Activated T-helper 1 cell treated with Interleukin-2 at 50 U/mL for 16 hours (primary cell): ENCODE measurements around the gene CCBE1.
"Not testable (repeated sequence)": the region's sequence is repeated elsewhere in the genome, so short reads cannot be mapped to it uniquely, and the experiment has no call there.

ENCODE experiments used
- DNase-seq: peaks from one replicate; pipeline ENCODE4 v3.0.0-alpha.2; 2020; ENCODE audit warnings: low read depth

Gene CCBE1

DNA sequence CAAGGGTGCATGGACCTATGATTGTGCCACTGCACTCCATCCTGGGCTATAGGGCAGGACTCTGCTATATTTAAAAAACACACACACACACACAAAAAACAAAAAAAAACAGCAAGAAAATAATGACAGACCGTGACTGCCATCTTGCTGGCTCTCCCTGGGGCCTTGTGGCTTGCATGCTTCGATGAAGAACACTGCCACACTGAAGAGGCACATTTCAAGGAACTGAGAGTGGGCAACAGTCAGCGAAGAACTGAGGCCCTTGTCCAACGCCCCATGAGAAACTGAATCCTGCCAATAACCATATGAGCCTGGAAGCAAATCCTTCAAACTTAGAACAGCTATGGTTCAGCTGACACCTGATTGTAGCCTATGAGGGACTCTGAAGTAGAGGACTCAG is 158.1 kb downstream of the CCBE1 start:
- no peak for DNase-seq

DNA sequence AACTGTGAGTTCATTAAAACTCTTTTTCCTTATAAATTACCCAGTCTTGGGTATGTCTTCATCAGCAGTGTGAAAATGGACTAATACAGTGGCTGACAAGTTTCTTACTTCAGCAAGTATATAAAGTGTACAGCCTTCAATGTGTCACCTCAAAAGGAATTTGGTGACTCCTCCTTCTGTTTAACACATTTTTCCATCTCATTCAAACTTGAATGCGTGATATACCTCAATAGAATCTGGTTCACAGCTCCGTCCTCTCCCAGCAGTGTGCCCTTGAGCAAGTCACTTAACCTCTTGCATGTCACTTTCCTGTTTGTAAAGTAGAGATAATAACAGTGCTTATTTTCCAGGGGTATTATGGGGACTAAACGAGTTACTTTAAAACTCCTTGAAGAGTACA is 159.6 kb downstream of the CCBE1 start:
- DNase-seq: no peak

- DNase-seq: no peak
Observed at GRCh38 chr18:59536166-59536565, 161.1 kb downstream of the CCBE1 start.

DNA sequence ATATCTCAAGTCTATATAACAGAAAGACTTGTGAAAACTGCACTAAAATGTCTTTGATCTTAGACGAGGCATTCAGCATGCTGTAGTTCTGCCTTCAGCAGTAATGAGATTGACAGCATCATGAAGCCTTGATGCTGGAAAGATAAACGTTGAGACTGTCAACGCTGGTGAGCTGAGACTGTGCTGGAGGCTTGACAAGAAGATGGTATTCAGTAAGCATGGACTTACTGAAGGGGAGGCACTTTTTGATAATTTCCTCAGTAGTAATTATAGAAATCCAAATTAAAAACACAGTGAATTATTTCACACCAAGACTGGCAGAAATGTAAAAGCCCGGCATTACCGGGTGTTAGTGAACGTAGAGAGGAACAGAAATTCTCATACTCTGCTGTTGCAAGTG is 162.2 kb downstream of the CCBE1 start:
- DNase-seq: no peak

DNA sequence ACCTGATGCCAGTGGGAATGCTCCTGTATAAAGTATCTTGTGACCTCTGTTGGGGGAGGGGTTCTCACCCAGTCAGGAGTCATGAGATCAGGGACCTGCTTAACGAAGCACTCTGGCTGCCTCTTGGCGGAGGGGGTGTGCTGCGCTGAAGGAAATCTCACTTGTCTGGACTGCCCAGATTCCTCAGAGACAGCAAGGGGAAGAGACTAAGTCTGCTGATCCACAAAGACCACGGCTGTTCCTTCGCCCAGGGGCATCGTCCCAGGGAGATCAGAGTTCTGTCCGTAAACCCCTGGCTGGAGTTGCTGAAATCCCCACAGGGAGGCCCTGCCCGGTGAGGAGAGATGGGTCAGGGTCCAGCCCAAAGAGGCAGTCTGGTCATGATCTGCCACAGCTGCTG is 168.4 kb downstream of the CCBE1 start:
- DNase-seq: no peak

DNA sequence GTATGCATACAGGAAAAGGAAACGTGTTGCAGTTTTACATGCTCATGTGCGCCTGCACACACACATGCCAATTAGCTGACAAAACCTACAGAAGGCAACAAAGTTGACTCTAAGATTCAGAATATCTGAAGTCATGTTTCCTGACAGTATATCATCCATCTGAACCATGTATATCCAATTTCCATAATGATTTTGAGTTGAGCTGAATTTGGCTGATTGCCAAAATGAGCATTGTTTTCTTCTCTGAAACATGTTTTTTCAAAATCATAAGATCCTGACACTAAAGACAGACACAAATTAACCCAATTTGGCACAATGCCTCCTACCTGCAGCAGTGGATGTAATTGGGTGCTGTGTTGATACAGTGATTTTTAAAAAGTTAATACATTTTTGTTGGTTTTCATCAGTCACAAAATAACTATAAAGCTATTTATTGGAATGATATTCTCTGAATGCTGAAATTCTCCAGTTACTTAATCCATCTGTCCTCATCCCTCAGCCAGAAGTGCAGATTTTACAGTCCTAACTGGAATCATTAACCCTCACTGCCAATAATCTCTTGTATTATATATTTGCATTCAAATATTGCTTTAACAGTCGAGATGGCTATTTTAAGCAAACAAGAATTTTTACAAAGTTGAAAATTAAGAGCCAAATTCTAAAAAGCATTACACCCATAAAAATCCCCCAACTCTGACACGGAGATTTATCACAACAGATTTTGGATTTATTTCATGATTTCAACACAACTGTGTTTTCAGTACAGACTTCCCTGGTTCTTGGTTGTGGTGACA is 176.5 kb downstream of the CCBE1 start:
- DNase-seq: no peak

DNA sequence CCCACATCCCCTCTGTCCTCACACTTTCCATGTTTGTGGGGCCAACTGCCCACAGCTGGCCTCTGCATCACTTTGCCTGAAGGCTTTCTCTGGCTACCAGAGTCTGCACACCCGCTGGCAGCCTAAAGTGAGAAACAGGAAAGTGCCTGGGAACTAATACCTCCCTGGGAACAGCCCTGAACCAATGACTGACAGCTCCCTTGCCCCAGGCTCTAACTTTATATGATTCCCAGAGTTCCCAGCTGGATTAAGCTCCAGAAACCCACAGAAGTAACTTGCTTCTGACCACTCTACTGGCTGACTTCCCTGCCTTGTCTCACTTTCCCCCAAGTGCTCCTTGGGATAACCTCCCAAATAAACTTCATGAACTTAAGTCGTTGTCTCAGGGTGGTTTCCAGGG is 178.5 kb downstream of the CCBE1 start:
- no peak for DNase-seq

DNA sequence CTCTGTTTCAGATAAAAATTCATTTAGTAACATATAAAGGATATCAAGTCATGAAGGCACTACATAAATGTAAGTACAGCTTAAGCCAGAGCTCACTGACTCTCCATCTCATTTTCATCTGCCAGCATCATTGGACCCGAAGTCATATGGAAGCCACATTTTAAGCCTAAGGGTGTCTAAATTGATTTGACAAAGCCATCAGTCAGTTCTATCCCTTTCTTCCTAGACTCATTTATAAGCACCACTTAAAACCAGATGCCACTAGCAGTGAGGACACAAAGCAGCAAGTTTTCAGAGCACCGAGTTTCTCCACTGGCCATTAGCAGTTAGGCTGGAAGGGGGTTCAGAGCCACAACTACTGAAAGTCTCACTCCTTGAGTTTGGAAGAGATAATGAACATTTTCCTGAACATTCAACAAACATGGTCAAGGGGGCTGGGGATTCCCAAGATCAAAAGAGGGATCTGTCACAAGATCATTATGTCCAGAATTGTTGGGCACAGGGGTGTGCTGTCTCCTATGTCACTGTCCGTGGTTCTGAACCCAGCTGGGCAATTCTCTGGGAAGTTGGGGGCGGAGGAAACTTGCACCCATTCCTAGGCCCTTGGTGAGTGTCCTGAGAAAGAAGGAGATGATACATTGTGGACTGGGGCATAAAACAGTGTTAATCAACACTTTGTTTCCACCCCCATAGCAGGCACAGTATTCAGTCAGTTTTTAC is 179.6 kb downstream of the CCBE1 start:
- no peak for DNase-seq

GRCh38 chr18:59516356-59517155 is 180.7 kb downstream of the CCBE1 start:
- no peak for DNase-seq

DNA sequence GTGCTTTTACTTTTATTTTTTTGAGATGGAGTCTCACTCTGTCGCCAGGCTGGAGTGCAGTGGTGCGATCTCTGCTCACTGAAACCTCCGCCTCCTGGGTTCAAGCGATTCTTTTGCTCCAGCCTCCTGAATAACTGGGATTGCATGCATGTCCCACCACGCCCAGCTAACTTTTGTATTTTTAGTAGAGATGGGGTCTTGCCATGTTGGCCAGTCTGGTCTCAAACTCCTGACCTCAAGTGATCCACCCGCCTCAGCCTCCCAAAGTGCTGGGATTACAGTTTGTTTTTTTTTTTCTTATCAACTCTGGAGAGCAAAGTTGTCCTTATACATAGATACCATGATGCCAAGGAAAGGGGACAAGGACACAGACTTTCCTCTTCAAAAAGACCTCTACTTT is 181.3 kb downstream of the CCBE1 start:
- DNase-seq: not testable (repeated sequence)

- no peak for DNase-seq
Observed at GRCh38 chr18:59515147-59515546, 182.1 kb downstream of the CCBE1 start.

- DNase-seq: no peak
Observed at GRCh38 chr18:59514203-59514602, 183.0 kb downstream of the CCBE1 start.

DNA sequence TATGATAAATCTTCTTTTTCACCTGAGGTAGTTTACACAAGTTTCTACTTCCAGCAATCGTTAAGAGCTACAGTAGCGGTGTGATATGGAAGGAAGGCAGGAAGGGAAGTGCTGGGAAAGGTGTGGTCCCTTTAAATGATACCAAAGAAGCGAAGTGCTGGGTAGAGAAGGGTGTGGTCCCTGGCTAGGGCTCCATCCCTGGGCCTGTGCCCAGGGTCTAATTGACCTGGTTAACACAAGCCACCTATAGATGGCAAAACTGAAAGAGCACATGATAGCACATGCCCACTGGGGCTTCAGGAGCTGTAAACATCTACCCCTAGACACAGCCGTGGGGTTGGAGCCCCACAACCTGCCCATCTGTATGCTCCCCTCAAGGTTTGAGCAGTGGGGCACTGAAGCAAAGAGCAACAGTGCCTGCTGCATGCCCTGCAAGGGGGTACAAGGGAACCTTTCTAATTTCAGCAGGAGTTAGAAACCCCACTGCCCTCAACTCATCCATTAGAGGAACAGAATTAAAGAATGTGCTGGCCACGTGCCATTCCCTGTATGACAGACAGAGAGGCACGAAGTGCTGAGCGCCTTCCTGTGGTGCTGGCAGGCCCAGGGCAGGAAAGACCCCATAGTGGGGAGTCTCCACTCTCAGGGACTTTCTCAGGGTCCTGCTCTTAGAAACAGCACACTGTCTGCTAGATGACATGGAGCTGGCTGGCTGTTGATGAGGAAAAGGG is 185.0 kb downstream of the CCBE1 start:
- DNase-seq: no peak

GRCh38 chr18:59509481-59510442 is 187.5 kb downstream of the CCBE1 start:
- no peak for DNase-seq

- DNase-seq: no peak
Observed at GRCh38 chr18:59505356-59505755, 191.9 kb downstream of the CCBE1 start.

DNA sequence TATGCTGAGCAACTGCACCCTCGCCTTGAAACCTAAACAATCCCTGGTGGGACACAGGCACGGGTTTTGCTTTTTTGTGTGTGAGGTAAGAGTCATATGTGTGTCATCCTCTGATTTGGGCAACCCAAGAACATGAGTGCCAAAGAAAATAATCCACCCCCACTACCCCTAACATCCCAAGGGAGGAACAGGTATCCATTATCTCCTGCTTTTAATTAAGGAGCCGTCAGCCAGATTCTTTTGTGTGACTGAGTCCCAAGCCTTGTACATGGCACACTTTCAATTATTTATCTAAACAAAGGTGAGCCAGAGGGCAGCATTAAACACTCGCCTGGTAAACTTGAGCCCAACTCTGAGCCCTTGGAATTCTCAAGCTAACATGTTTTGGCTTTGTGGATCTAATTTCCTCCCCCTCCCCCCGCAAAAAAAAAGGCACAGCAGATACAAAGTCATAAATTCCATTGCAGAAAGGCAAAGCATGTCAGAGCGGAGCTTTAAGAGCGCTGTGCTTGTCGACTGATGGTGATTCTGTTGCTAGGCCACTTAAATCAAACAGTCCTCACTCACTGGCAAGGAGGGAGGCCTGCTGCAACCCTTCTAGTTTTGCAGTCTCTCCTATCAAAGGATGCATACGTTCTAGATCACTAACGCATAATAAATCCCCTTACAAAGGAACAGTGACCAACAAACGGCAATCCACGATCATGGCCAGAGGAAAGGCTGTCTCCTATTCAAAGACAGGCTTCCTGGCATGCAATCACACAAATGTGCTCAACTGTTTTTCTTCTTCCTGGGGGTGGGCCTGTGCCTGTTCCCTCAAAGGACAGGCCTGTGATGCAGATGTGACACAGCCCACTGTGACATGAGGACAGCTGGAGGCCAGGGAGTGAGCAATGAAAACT is 194.7 kb downstream of the CCBE1 start:
- DNase-seq: no peak

DNA sequence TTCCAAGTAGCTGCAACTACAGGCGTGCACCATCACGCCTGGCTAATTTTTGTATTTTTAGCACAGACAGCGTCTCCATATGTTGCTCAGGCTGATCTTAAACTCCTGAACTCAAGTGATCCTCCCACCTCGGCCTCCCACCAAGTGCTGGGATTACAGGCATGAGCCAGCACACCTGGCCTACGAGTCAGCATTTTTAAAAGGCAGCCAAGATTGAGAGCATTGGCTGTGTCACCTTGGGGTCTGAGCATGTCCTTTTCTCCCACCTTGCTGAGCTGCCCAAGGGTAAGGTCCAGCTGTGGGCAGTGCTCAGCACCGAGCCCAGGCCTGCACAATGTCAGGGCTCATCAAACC is 195.3 kb downstream of the CCBE1 start:
- no peak for DNase-seq

GRCh38 chr18:59500765-59501164 is 196.5 kb downstream of the CCBE1 start:
- no peak for DNase-seq

GRCh38 chr18:59498506-59499086 is 198.6 kb downstream of the CCBE1 start:
- DNase-seq: no peak
